Neural crest cell (in vitro differentiated cells): ENCODE data around the gene ATP2C2. TPM values are rescaled to one million over a fixed set of nuclear protein-coding genes. Genes with fewer than 3 reads are reported as not detected.

Experiments
- DNase-seq: peaks from one replicate; pipeline ENCODE4 v3.0.0; 2021; ENCODE audit warnings: low read depth, mixed read lengths, low spot score
- H3K27ac Mint-ChIP-seq: one replicate; pipeline ENCODE4 v1.8.0; 2021; ENCODE audit warnings: mild to moderate bottlenecking, mixed read lengths; ENCODE audit not compliant: unreplicated experiment
- H3K27me3 Mint-ChIP-seq: 2 replicates; pipeline ENCODE4 v1.8.0; 2021; ENCODE audit warnings: low read depth, mild to moderate bottlenecking, mixed read lengths
- H3K36me3 Mint-ChIP-seq: 2 replicates; pipeline ENCODE4 v1.8.0; 2021; ENCODE audit warnings: low read depth, mild to moderate bottlenecking, mixed read lengths
- H3K4me1 Mint-ChIP-seq: 2 replicates; pipeline ENCODE4 v1.8.0; 2021; ENCODE audit warnings: mixed read lengths
- H3K4me3 Mint-ChIP-seq: one replicate; pipeline ENCODE4 v1.8.0; 2021; ENCODE audit warnings: mild to moderate bottlenecking, mixed read lengths
- H3K9me3 Mint-ChIP-seq: 2 replicates; pipeline ENCODE4 v1.8.0; 2021; ENCODE audit warnings: mixed read lengths
- total RNA-seq: library from RNA; stranded (reverse); gene quantifications from 2 replicates; pipeline ENCODE4 v1.2.1, GENCODE V29; 2021
- TF ChIP-seq, protein P1 (sequence below): fragments of 200-600 bp; sonication (generic); conservative IDR thresholded peaks from 2 replicates; pipeline ENCODE4 v1.5.0; 2021; ENCODE audit warnings: antibody characterized with exemption, mild to moderate bottlenecking

Gene ATP2C2
- total RNA-seq, 1 donor from 2014 or later = 0.30 TPM

DNA sequence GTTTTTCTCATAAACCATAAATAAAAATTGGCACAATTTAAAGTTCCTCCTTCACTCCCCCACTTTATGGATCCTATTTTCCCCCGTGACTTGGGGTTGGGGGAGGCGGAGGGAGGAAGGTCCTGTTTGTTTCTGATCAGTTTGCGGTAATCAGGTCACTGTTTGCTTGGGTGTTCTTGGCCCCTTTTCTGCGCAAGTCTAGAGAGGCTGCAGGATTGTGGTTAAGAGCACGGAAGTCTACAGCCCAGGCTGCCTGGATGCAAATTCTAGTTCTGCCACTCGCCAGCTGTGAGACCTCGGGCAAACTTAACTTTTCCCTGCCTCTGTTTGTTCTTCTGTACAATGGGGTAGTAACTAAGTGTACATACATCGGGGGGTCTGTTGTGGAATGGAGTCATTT, 12.1 kb downstream of the ATP2C2 start:
- TF ChIP-seq, protein P1, sequence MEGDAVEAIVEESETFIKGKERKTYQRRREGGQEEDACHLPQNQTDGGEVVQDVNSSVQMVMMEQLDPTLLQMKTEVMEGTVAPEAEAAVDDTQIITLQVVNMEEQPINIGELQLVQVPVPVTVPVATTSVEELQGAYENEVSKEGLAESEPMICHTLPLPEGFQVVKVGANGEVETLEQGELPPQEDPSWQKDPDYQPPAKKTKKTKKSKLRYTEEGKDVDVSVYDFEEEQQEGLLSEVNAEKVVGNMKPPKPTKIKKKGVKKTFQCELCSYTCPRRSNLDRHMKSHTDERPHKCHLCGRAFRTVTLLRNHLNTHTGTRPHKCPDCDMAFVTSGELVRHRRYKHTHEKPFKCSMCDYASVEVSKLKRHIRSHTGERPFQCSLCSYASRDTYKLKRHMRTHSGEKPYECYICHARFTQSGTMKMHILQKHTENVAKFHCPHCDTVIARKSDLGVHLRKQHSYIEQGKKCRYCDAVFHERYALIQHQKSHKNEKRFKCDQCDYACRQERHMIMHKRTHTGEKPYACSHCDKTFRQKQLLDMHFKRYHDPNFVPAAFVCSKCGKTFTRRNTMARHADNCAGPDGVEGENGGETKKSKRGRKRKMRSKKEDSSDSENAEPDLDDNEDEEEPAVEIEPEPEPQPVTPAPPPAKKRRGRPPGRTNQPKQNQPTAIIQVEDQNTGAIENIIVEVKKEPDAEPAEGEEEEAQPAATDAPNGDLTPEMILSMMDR = no peak
- no peaks in the 10 kb centered on the region for H3K36me3 Mint-ChIP-seq
- no peak overlapping the region for H3K4me3 Mint-ChIP-seq
- H3K4me1 Mint-ChIP-seq = peaks cover 11% of the 10 kb centered on the region
- H3K27ac Mint-ChIP-seq = no peak overlapping the region
- peaks cover 2% of the 10 kb centered on the region for H3K27me3 Mint-ChIP-seq
- peaks cover 6% of the 10 kb centered on the region for H3K9me3 Mint-ChIP-seq
- no peak for DNase-seq

DNA sequence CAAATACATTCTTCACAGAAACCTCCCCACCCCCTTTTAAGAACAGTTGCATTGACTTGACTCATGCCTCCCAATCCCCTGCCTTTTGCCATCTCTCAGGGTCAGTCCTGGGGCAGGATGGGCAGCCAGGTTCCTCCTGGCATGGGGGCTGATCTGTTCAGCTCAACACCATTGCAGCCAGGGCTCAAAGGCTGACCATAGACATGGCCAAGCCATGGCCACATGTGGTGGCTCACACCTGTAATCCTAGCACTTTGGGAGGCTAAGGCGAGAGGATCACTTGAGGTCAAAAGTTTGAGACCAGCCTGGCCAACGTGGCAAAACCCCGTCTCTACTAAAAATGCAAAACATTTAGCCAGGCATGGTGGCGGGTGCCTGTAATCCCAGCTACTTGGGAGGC, 14.1 kb downstream of the ATP2C2 start:
- no peak for DNase-seq
- Mint-ChIP-seq H3K36me3 (no peaks in the 10 kb centered on the region), H3K4me1 (peaks cover 11% of the 10 kb centered on the region), H3K4me3 (no peak overlapping the region), H3K27me3 (peaks cover 2% of the 10 kb centered on the region), H3K27ac (no peak overlapping the region), H3K9me3 (peaks cover 6% of the 10 kb centered on the region)
- TF ChIP-seq, protein P1 = no peak

DNA sequence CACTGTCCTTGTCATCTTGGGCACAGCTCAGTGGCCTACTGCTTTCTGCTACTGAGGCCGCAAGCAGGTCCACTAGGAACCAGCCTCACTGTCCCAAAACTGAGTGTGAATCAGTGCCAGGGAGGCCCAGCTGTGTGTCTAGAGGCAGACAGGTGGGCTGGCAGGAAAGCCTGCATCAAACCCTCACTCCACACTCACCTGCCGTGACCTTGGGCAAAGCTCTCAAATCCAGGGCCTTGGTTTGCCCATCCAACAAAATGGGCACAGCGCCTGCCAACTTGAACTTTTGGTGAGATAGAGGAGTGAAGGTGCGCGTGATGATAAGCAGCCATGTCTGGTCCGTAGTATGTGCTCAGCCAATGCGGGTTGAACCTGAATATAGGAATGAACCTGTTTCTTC, 14.8 kb downstream of the ATP2C2 start:
- Mint-ChIP-seq H3K4me1 (peaks cover 6% of the 10 kb centered on the region), H3K27me3 (peaks cover 2% of the 10 kb centered on the region), H3K36me3 (no peaks in the 10 kb centered on the region), H3K9me3 (peaks cover 6% of the 10 kb centered on the region), H3K4me3 (no peak overlapping the region), H3K27ac (no peak overlapping the region)
- TF ChIP-seq, protein P1 = no peak
- DNase-seq = no peak

DNA sequence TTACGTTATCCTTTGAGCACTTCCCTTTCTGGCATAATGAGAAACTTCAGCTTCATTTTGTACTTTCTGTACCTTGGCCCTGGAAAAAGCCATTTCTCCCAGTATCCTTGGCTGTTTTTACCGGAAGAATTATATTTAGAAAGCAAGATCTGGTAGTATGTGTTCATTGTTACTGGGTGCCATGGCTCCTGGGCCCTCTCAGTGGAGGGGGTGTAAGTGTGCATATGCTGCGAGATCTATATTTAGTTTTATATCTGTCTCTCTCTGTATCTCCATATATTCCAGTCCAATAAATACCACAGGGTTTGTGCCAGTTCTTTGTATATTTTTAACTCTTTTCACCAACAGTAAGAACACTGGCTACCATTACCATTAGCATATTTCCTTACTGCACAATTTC, 17.7 kb downstream of the ATP2C2 start:
- no peak for DNase-seq
- H3K4me3 Mint-ChIP-seq = no peak overlapping the region
- H3K36me3 Mint-ChIP-seq = no peaks in the 10 kb centered on the region
- H3K9me3 Mint-ChIP-seq = peaks cover 6% of the 10 kb centered on the region
- no peak overlapping the region for H3K27ac Mint-ChIP-seq
- TF ChIP-seq, protein P1 = no peak
- peaks cover under 1% of the 10 kb centered on the region for H3K4me1 Mint-ChIP-seq
- no peaks in the 10 kb centered on the region for H3K27me3 Mint-ChIP-seq

DNA sequence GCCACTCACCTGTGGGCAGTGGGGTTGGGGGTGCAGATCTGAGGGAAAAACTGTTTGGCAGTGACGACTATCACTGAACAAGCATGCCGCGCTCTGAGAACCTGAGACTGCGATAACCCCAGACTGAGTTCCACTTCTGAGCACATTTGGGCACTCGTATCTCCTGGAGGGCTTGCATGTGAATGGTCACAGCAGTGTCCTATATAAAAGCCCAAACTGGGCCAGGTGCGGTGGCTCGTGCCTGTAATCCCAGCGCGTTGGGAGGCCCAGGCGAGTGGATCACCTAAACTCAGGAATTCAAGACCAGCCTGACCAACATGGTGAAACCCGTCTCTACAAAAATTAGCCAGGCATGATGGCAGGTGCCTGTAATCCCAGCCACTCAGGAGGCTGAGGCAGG, 18.7 kb downstream of the ATP2C2 start:
- DNase-seq = no peak
- peaks cover 6% of the 10 kb centered on the region for H3K4me1 Mint-ChIP-seq
- H3K36me3 Mint-ChIP-seq = no peaks in the 10 kb centered on the region
- H3K9me3 Mint-ChIP-seq = peaks cover 6% of the 10 kb centered on the region
- no peaks in the 10 kb centered on the region for H3K27me3 Mint-ChIP-seq
- no peak overlapping the region for H3K27ac Mint-ChIP-seq
- TF ChIP-seq, protein P1 = no peak
- H3K4me3 Mint-ChIP-seq = no peak overlapping the region
